Activated CD4-positive, alpha-beta T cell treated with anti-CD3 and anti-CD28 coated beads for 36 hours (primary cell): ENCODE data around the gene HDAC4. TPM values are rescaled to one million over a fixed set of nuclear protein-coding genes. Genes with fewer than 3 reads are reported as not detected.

ENCODE experiments used
- ATAC-seq: fragments of 200-7000 bp; cut with Tn5 transposase; one replicate; pipeline ENCODE4 v1.10.0; 2021; ENCODE audit warnings: mild to moderate bottlenecking, moderate library complexity
- CTCF ChIA-PET: fragments of 350-600 bp; sonication (Branson Sonifier 250); formaldehyde crosslinking; loops from one replicate; lab custom pipeline; 2021; ENCODE audit warnings: antibody characterized with exemption; lab: Charles Lee
- POLR2A ChIA-PET: fragments of 350-600 bp; sonication (Branson Sonifier 250); formaldehyde crosslinking; loops from one replicate; lab custom pipeline; 2021; ENCODE audit warnings: antibody characterized with exemption, inconsistent platforms; lab: Charles Lee
- DNase-seq: peaks from one replicate; pipeline ENCODE4 v3.0.0-alpha.2; 2020
- H3K27ac Mint-ChIP-seq: one replicate; pipeline ENCODE4 v1.8.0; 2021; ENCODE audit warnings: mixed read lengths
- H3K27me3 Mint-ChIP-seq: one replicate; pipeline ENCODE4 v1.8.0; 2021; ENCODE audit warnings: mixed read lengths
- H3K36me3 Mint-ChIP-seq: one replicate; pipeline ENCODE4 v1.8.0; 2021; ENCODE audit warnings: low read depth, mixed read lengths
- H3K4me1 Mint-ChIP-seq: one replicate; pipeline ENCODE4 v1.8.0; 2021; ENCODE audit warnings: mixed read lengths
- H3K4me3 Mint-ChIP-seq: one replicate; pipeline ENCODE4 v1.8.0; 2021; ENCODE audit warnings: mild to moderate bottlenecking, moderate library complexity, mixed read lengths
- H3K9me3 Mint-ChIP-seq: one replicate; pipeline ENCODE4 v1.8.0; 2021; ENCODE audit warnings: low read depth, mixed read lengths
- intact Hi-C, 2 experiments: fragments of 100-400 bp; cut with DNase I in 1 of 2; cut with micrococcal nuclease in 1 of 2; formaldehyde crosslinking; loops; one replicate each; pipeline versions ENCODE4 v1.14.2 to v1.15.1; 2022 to 2024; cut with DNase I, micrococcal nuclease
- total RNA-seq, 2 experiments: library from RNA; stranded (reverse); gene quantifications; one replicate each; pipeline ENCODE4 v1.2.3, GENCODE V29; 2021

The HDAC4 gene
- total RNA-seq, 2 experiments from 2014 or later: 25.4 to 30.4 TPM

GRCh38 chr2:239147376-239147775, 253.4 kb downstream of the HDAC4 start:
- ATAC-seq (no peak), DNase-seq (no peak)
- ChIA-PET CTCF (no interaction called here), POLR2A (no interaction called here)
- Mint-ChIP-seq H3K4me1 (peaks cover 11% of the 10 kb centered on the region), H3K27ac (no peak overlapping the region), H3K9me3 (peaks cover 8% of the 10 kb centered on the region), H3K36me3 (peaks cover 42% of the 10 kb centered on the region), H3K4me3 (no peak overlapping the region), H3K27me3 (no peaks in the 10 kb centered on the region)
- intact Hi-C loops: no loop called here

GRCh38 chr2:239146741-239147181, 254.1 kb downstream of the HDAC4 start:
- Mint-ChIP-seq H3K4me1 (peaks cover 11% of the 10 kb centered on the region), H3K4me3 (no peak overlapping the region), H3K27me3 (no peaks in the 10 kb centered on the region), H3K36me3 (peaks cover 36% of the 10 kb centered on the region), H3K27ac (no peak overlapping the region), H3K9me3 (peaks cover 8% of the 10 kb centered on the region)
- ChIA-PET POLR2A (no interaction called here), CTCF (no interaction called here)
- DNase-seq: no peak
- intact Hi-C loops: no loop called here
- ATAC-seq: no peak

- ChIA-PET POLR2A (interaction anchor here (0.6 kb wide), 1 partner anchor 223 kb away, joined by 3 read pairs; no protein-coding TSS in a partner anchor), CTCF (no interaction called here)
- Mint-ChIP-seq H3K9me3 (peaks cover 8% of the 10 kb centered on the region), H3K27ac (no peak overlapping the region), H3K4me1 (peaks cover 8% of the 10 kb centered on the region), H3K36me3 (peaks cover 30% of the 10 kb centered on the region), H3K27me3 (no peaks in the 10 kb centered on the region), H3K4me3 (no peak overlapping the region)
- no peak for ATAC-seq
- intact Hi-C loops: no loop called here
- DNase-seq: no peak
Observed at GRCh38 chr2:239146011-239146641, 254.7 kb downstream of the HDAC4 start.

- Mint-ChIP-seq H3K27me3 (no peaks in the 10 kb centered on the region), H3K9me3 (peaks cover 3% of the 10 kb centered on the region), H3K4me1 (peaks cover 3% of the 10 kb centered on the region), H3K36me3 (peaks cover 25% of the 10 kb centered on the region), H3K27ac (no peak overlapping the region), H3K4me3 (no peak overlapping the region)
- intact Hi-C loops: loop anchor here in 1 of 2 experiments (2.0 kb wide), 1 partner anchor 119 kb away; no protein-coding TSS in a partner anchor
- POLR2A ChIA-PET: interaction anchor here (0.6 kb wide), 1 partner anchor 224 kb away, joined by 3 read pairs; no protein-coding TSS in a partner anchor
- ATAC-seq (no peak), DNase-seq (no peak)
- CTCF ChIA-PET: no interaction called here
Observed at GRCh38 chr2:239145601-239146000, 255.2 kb downstream of the HDAC4 start.

- peaks cover under 1% of the 10 kb centered on the region for H3K9me3 Mint-ChIP-seq
- no peak overlapping the region for H3K4me3 Mint-ChIP-seq
- H3K27me3 Mint-ChIP-seq: no peaks in the 10 kb centered on the region
- peaks cover 23% of the 10 kb centered on the region for H3K36me3 Mint-ChIP-seq
- ATAC-seq (no peak), DNase-seq (no peak)
- H3K4me1 Mint-ChIP-seq: peaks cover 3% of the 10 kb centered on the region
- ChIA-PET CTCF (interaction anchor here (0.7 to 1.3 kb wide), 4 partner anchors 115 to 845 kb away, joined by 3 to 6 read pairs (median 4); no protein-coding TSS in a partner anchor), POLR2A (no interaction called here)
- no peak overlapping the region for H3K27ac Mint-ChIP-seq
- intact Hi-C loops: loop anchor here in 1 of 2 experiments (2.0 kb wide), 1 partner anchor 120 kb away; no protein-coding TSS in a partner anchor
Observed at GRCh38 chr2:239145106-239145505, 255.7 kb downstream of the HDAC4 start.

- POLR2A ChIA-PET: no interaction called here
- CTCF ChIA-PET: interaction anchor here (0.7 to 1.7 kb wide), 8 partner anchors 10 to 846 kb away, joined by 3 to 6 read pairs (median 4); no protein-coding TSS in a partner anchor
- H3K4me3 Mint-ChIP-seq: no peak overlapping the region
- ATAC-seq (no peak), DNase-seq (no peak)
- H3K36me3 Mint-ChIP-seq: peaks cover 24% of the 10 kb centered on the region
- no peak overlapping the region for H3K27ac Mint-ChIP-seq
- H3K9me3 Mint-ChIP-seq: no peaks in the 10 kb centered on the region
- H3K27me3 Mint-ChIP-seq: no peaks in the 10 kb centered on the region
- intact Hi-C loops: loop anchor here (2.0 to 5.0 kb wide), 3 partner anchors 120 to 253 kb away; no protein-coding TSS in a partner anchor
- peaks cover 3% of the 10 kb centered on the region for H3K4me1 Mint-ChIP-seq
Observed at GRCh38 chr2:239144713-239144999, 256.2 kb downstream of the HDAC4 start.

- DNase-seq (peak; percentile 53), ATAC-seq (peak; percentile 65)
- ChIA-PET CTCF (interaction anchor here (0.8 to 1.7 kb wide), 9 partner anchors 10 to 846 kb away, joined by 3 to 6 read pairs (median 4); no protein-coding TSS in a partner anchor), POLR2A (no interaction called here)
- Mint-ChIP-seq H3K4me3 (no peak overlapping the region), H3K36me3 (peaks cover 26% of the 10 kb centered on the region), H3K9me3 (no peaks in the 10 kb centered on the region), H3K4me1 (peaks cover 3% of the 10 kb centered on the region), H3K27me3 (no peaks in the 10 kb centered on the region), H3K27ac (no peak overlapping the region)
- intact Hi-C loops: loop anchor here (2.0 to 5.0 kb wide), 3 partner anchors 121 to 253 kb away; no protein-coding TSS in a partner anchor
Observed at GRCh38 chr2:239143858-239144712, 256.7 kb downstream of the HDAC4 start.

GRCh38 chr2:239142806-239143205, 258.0 kb downstream of the HDAC4 start:
- peaks cover 3% of the 10 kb centered on the region for H3K4me1 Mint-ChIP-seq
- peaks cover 20% of the 10 kb centered on the region for H3K36me3 Mint-ChIP-seq
- H3K27ac Mint-ChIP-seq: no peak overlapping the region
- POLR2A ChIA-PET: interaction anchor here (0.6 kb wide), 1 partner anchor 69 kb away, joined by 5 read pairs; no protein-coding TSS in a partner anchor
- H3K9me3 Mint-ChIP-seq: no peaks in the 10 kb centered on the region
- ATAC-seq (peak; percentile 26), DNase-seq (peak; percentile 20)
- no peak overlapping the region for H3K4me3 Mint-ChIP-seq
- CTCF ChIA-PET: interaction anchor here (0.5 to 1.7 kb wide), 5 partner anchors 14 to 301 kb away, joined by 3 to 4 read pairs (median 3); no protein-coding TSS in a partner anchor
- H3K27me3 Mint-ChIP-seq: no peaks in the 10 kb centered on the region
- intact Hi-C loops: loop anchor here (5.0 kb wide), 2 partner anchors 124 to 254 kb away; no protein-coding TSS in a partner anchor

GRCh38 chr2:239142296-239142695, 258.5 kb downstream of the HDAC4 start:
- H3K36me3 Mint-ChIP-seq: peaks cover 26% of the 10 kb centered on the region
- no peaks in the 10 kb centered on the region for H3K9me3 Mint-ChIP-seq
- intact Hi-C loops: loop anchor here (5.0 kb wide), 2 partner anchors 125 to 255 kb away; no protein-coding TSS in a partner anchor
- CTCF ChIA-PET: interaction anchor here (0.5 to 1.2 kb wide), 4 partner anchors 15 to 301 kb away, joined by 3 read pairs; no protein-coding TSS in a partner anchor
- H3K4me1 Mint-ChIP-seq: peaks cover 3% of the 10 kb centered on the region
- H3K27me3 Mint-ChIP-seq: no peaks in the 10 kb centered on the region
- no peak overlapping the region for H3K27ac Mint-ChIP-seq
- no peak overlapping the region for H3K4me3 Mint-ChIP-seq
- DNase-seq (no peak), ATAC-seq (no peak)
- POLR2A ChIA-PET: no interaction called here

GRCh38 chr2:239141021-239141760, 259.6 kb downstream of the HDAC4 start:
- no peak for DNase-seq
- peaks cover 32% of the 10 kb centered on the region for H3K36me3 Mint-ChIP-seq
- ChIA-PET CTCF (interaction anchor here (0.8 kb wide), 1 partner anchor 147 kb away, joined by 3 read pairs; no protein-coding TSS in a partner anchor), POLR2A (no interaction called here)
- no peaks in the 10 kb centered on the region for H3K9me3 Mint-ChIP-seq
- H3K27me3 Mint-ChIP-seq: no peaks in the 10 kb centered on the region
- no peak overlapping the region for H3K27ac Mint-ChIP-seq
- H3K4me1 Mint-ChIP-seq: peaks cover 3% of the 10 kb centered on the region
- no peak overlapping the region for H3K4me3 Mint-ChIP-seq
- ATAC-seq: no peak
- intact Hi-C loops: loop anchor here (5.0 kb wide), 2 partner anchors 126 to 256 kb away; no protein-coding TSS in a partner anchor
